GM12874 (cell line): ENCODE measurements around the gene COL6A3.

ENCODE experiments used
- CTCF ChIP-seq: IDR thresholded peaks from 2 replicates; pipeline ENCODE4 v1.5.1; 2011; ENCODE audit warnings: low read depth, mild to moderate bottlenecking, control low read depth, low read length, moderate library complexity; ENCODE audit not compliant: insufficient read depth

COL6A3 gene

DNA sequence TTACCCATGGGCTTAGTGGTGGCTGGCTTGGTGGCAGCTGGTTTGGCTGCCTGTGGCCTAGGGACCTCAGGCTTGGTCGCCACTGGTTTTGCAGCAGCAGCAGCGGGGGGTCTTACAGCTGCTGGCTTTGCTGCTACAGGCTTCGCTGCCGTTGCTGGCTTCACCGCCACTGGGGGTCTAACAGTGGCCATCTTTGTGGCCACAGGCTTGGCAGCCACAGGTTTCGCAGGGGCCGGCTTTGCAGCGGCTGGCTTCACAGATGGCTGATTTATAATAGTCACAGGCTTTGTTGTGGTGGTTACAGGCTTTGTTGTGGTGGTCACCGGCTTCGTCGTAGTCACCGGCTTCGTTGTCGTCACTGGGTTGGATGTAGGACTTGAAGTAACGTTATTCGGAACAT, 77.8 kb downstream of the COL6A3 start:
- no peak for TF ChIP-seq CTCF

DNA sequence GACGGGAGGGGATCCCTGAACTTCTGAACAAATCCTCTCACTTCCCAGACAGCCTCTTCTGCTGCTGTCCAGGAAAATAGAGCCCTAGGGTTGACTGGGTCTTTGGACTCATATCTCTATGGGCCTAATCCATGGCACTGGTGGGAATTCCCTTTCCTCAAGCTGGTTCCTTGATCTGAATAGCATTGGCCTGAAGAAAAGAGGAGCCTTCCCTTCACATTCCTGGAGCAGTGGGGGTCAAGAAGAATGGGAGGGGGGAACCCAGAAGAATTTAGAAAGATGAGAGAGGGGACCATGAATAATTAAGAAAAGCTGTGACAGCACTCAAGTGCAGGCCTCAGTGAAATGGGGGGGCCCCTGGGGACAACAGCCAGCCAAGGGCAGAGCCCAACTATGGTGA, 80.2 kb downstream of the COL6A3 start:
- TF ChIP-seq CTCF, result no peak

DNA sequence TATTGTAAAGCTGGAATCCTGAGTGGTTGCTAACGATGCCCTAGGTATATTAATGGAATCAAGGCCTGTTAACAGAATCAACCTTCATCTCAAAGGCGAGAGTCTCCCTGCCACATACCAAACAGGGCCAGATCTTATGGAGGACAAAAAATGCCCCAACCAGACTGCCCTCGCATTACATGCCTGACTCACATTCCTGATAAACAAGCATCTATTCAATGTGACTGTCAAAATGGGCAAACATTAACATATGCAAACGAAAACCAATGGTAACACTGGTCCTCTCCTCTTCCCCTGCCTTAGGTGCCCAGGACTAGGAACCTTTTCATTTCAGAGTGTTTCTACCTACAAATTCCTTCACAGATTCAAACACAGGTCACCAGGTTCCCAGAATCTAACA, 83.4 kb downstream of the COL6A3 start:
- no peak for TF ChIP-seq CTCF

DNA sequence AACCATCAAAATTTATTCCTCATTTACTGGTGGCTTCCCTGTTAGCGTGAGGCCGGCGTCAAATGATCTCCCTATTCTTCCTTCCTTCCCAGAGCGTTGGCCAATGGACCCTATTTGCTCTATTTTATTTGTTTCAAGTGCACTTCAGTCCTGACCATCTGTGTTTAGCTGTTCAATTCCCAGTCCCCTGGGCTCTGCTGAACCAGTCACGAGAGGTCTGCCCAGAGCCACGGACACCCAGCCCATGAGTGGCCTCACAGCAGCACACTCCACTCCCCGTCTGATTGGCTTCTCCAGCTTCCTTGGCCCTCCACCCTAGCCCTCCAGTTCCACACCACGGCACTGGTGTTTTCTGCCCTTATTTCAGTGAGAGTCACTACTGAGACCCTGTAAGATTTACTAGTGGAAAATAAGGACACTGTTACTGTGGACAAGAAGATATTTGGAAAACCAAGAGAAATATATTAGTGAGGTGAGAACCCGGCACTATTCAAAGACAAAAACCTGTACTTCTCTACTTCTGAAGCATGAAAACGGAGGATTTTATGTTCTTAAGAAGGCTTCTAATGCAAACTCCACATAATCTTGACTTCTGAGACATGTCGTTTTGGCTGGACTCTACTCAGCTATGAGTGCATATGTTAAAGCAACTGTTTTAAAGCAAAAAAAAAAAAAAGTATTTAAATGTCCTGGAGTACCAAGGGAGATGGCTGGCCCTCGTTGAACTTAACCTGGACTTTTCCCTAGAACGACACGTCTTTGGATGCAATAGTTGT, 86.6 kb downstream of the COL6A3 start:
- TF ChIP-seq CTCF, result no peak

DNA sequence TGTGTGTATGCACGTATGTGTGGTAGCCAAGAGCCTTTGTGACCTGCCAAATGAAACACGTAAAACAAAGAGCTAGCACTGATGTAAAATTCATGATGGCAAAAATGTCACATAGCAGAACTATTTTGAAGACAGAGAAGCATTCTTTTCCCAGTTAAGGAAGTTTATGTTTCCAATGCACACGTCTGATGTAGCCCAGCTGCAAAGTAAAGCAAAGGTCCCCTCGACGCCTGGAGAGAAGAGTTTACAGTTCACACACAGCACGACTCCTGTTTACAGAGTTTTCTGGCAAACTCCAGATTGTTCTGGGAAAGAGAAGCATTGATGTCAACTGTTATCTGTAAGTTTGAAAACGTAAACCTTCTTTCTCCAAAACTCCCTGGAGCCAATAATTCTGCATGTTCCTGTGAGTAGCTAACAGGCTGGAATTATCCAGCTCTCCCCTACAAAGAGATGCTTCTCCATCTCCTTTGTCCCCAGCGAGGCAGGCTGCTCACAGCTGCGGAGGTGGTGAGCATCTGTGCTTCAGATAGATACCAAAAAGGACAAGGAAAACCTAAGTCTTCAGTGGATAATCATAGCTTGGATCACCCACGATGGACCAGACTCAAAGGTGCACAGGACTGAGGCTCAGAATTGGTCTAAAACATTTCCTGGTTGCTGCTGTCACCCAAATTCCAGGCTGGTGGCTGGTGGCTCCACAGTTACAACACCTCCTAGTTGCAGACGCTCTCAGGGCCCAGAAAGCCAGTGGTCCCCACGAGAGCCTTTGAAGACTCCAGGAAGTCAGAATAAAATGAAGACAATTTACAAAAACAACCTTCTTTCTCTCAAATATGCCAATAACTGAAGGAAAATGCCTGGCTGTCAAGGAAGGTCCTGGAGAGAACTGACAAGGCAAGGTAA, 87.4 kb downstream of the COL6A3 start:
- no peak for TF ChIP-seq CTCF

GRCh38 chr2:237324837-237325236, 89.1 kb downstream of the COL6A3 start:
- no peak for TF ChIP-seq CTCF

DNA sequence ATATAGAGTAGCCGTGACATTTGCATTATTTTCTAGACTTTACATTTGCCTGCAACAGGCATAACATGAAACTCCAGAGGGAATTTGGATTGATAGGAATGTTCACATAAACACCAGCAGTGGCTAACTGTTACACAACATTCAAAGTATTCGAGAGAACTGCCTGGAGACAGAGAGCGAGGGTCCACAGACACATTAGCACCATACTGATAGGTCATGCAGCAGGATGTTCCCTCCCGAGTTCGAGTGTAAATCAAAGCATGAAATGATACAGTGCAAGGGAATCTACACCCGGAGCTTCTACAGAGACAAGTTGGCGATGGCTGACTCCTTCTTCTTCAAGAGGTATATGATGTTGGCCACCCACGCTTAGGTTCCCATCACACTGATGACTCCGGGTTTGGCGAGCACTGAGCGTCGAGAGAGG, 89.5 kb downstream of the COL6A3 start:
- TF ChIP-seq CTCF, result no peak
